Measurements from ENCODE around the gene BEAN1. TPM values are rescaled to one million over a fixed set of nuclear protein-coding genes. Genes with fewer than 3 reads are reported as not detected.

The BEAN1 gene
- total RNA-seq, 1 experiment from 2014 or later: 1.9 TPM

DNA sequence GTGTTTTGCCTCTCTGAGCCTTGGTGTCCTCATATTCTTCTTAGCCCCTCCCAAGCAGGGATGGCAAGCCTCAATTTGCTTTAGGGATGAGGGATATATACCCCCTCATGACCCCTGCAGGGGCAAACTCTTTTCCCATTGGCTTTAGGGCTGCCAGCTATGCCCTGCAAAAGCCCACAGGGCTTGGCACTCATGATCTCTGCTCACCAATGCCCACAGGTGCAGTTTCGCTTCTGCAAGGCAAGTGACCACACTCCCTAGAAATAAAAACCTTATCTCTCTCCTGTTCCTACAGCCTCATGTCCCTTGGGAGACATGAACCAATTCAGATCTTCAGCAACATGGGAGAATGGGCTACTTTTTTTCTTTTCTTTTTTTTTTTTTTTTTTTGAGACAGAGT lies 8.8 kb downstream of the BEAN1 start:
- Histone ChIP-seq H3K36me3 (ENCODE audit: low read depth, low read length) (no peaks in the 10 kb centered on the region), H3K27me3 (ENCODE audit: low read length) (no peaks in the 10 kb centered on the region), H3K4me2 (ENCODE audit: low read length) (no peak overlapping the region), H3F3A (ENCODE audit: low read length, unreplicated experiment) (no peaks in the 10 kb centered on the region), H3K9me3 (ENCODE audit: low read length) (no peaks in the 10 kb centered on the region), H3K4me3 (ENCODE audit: low read length) (no peak overlapping the region), H3K4me1 (ENCODE audit: insufficient read depth, low read length) (peaks cover 10% of the 10 kb centered on the region), H2AFZ (ENCODE audit: low read length) (no peak overlapping the region), H3K9ac (ENCODE audit: low read length) (no peak overlapping the region), H3K27ac (ENCODE audit: low read length) (no peak overlapping the region), H3K9me2 (replicated peaks; ENCODE audit: low read length) (no peaks in the 10 kb centered on the region), H4K20me1 (ENCODE audit: low read length) (no peaks in the 10 kb centered on the region), H3K79me2 (ENCODE audit: low read length) (no peaks in the 10 kb centered on the region)
- no peak for TF ChIP-seq EZH2phosphoT487 (IDR thresholded peaks at IDR 0.05; ENCODE audit: borderline replicate concordance, low read length)
- no peak for TF ChIP-seq EZH2 (IDR thresholded peaks at IDR 0.05; ENCODE audit: low read length, unreplicated experiment)
- TF ChIP-seq, protein P1, sequence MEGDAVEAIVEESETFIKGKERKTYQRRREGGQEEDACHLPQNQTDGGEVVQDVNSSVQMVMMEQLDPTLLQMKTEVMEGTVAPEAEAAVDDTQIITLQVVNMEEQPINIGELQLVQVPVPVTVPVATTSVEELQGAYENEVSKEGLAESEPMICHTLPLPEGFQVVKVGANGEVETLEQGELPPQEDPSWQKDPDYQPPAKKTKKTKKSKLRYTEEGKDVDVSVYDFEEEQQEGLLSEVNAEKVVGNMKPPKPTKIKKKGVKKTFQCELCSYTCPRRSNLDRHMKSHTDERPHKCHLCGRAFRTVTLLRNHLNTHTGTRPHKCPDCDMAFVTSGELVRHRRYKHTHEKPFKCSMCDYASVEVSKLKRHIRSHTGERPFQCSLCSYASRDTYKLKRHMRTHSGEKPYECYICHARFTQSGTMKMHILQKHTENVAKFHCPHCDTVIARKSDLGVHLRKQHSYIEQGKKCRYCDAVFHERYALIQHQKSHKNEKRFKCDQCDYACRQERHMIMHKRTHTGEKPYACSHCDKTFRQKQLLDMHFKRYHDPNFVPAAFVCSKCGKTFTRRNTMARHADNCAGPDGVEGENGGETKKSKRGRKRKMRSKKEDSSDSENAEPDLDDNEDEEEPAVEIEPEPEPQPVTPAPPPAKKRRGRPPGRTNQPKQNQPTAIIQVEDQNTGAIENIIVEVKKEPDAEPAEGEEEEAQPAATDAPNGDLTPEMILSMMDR (conservative IDR thresholded peaks at IDR 0.05; ENCODE audit: low read depth, low read length): no peak
- no peak for DNase-seq
- ChIA-PET CTCF (no interaction called here), POLR2A (ENCODE audit: unreplicated experiment) (no interaction called here)
- intact Hi-C loops (cut with micrococcal nuclease): no loop called here
- BruUV-seq (replicated peaks): no TSS peak
- no peak for ATAC-seq

DNA sequence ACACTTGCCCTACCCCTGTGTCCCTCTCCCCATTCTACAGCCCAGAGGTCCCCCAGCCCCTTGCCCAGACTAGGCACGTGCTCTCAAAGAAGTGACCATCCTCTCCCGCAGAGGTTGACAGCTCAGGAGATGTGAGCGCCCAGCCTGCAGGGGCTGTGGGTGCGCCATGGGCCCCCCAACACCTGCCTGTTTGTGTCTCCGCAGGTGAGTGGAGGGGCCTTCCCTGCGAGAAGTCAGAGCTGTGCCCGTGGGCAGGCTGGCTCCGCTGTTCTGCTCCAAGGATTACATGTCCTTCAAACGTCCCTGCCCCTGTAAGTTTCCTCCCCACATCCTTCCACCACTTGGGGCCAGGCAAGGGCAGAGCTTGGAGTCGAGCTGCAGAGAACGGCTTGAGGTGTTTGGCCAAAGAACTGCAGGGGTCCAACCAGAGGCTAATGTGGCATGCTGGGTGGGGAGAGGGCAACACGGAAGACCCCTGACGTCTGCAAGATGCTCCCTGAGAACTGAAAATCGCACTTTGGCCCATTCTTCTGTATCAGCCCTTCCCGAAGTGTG lies 10.4 kb downstream of the BEAN1 start:
- Histone ChIP-seq H3K9me2 (replicated peaks; ENCODE audit: low read length) (no peaks in the 10 kb centered on the region), H3K36me3 (ENCODE audit: low read depth, low read length) (no peaks in the 10 kb centered on the region), H3K4me1 (ENCODE audit: insufficient read depth, low read length) (peaks cover 10% of the 10 kb centered on the region), H3K27me3 (ENCODE audit: low read length) (no peaks in the 10 kb centered on the region), H3K4me3 (ENCODE audit: low read length) (no peak overlapping the region), H4K20me1 (ENCODE audit: low read length) (no peaks in the 10 kb centered on the region), H2AFZ (ENCODE audit: low read length) (no peak overlapping the region), H3K9me3 (ENCODE audit: low read length) (no peaks in the 10 kb centered on the region), H3K9ac (ENCODE audit: low read length) (no peak overlapping the region), H3K4me2 (ENCODE audit: low read length) (no peak overlapping the region), H3K79me2 (ENCODE audit: low read length) (no peaks in the 10 kb centered on the region), H3K27ac (ENCODE audit: low read length) (no peak overlapping the region), H3F3A (ENCODE audit: low read length, unreplicated experiment) (no peaks in the 10 kb centered on the region)
- BruUV-seq (replicated peaks): no TSS peak
- TF ChIP-seq, protein P1 (conservative IDR thresholded peaks at IDR 0.05; ENCODE audit: low read depth, low read length): no peak
- TF ChIP-seq EZH2phosphoT487 (IDR thresholded peaks at IDR 0.05; ENCODE audit: borderline replicate concordance, low read length) (no peak), EZH2 (IDR thresholded peaks at IDR 0.05; ENCODE audit: low read length, unreplicated experiment) (no peak)
- intact Hi-C loops (cut with micrococcal nuclease): no loop called here
- CTCF ChIA-PET: no interaction called here
- DNase-seq (no peak), ATAC-seq (no peak)
- POLR2A ChIA-PET (ENCODE audit: unreplicated experiment): no interaction called here

DNA sequence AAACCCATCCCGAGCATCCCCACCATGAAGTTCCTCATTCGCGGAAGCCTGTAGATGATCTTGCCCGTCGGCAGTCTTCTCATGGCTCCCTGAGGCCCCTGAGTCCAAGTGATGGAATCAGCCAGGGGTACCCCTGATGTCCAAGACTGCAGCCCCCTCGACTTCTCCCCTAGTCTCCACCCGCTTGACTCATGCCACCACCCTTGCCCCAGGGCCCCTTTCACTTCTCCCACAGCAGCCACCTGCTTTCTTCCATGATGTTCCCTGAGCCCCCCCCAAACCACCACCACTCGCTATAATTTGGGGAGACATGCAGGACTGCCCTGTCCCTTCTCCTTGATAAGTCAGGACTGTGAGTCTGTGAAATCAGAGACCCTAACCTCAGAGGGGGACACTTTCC lies 11.4 kb downstream of the BEAN1 start:
- Histone ChIP-seq H4K20me1 (ENCODE audit: low read length) (no peaks in the 10 kb centered on the region), H3K27me3 (ENCODE audit: low read length) (no peaks in the 10 kb centered on the region), H3K9ac (ENCODE audit: low read length) (no peak overlapping the region), H3K79me2 (ENCODE audit: low read length) (no peaks in the 10 kb centered on the region), H3F3A (ENCODE audit: low read length, unreplicated experiment) (no peaks in the 10 kb centered on the region), H2AFZ (ENCODE audit: low read length) (no peak overlapping the region), H3K4me2 (ENCODE audit: low read length) (no peak overlapping the region), H3K9me2 (replicated peaks; ENCODE audit: low read length) (no peaks in the 10 kb centered on the region), H3K36me3 (ENCODE audit: low read depth, low read length) (no peaks in the 10 kb centered on the region), H3K9me3 (ENCODE audit: low read length) (no peaks in the 10 kb centered on the region), H3K27ac (ENCODE audit: low read length) (no peak overlapping the region), H3K4me3 (ENCODE audit: low read length) (no peak overlapping the region), H3K4me1 (ENCODE audit: insufficient read depth, low read length) (peaks cover 7% of the 10 kb centered on the region)
- BruUV-seq (replicated peaks): no TSS peak
- no peak for DNase-seq
- ChIA-PET CTCF (no interaction called here), POLR2A (ENCODE audit: unreplicated experiment) (no interaction called here)
- TF ChIP-seq, protein P1 (conservative IDR thresholded peaks at IDR 0.05; ENCODE audit: low read depth, low read length): no peak
- TF ChIP-seq EZH2phosphoT487 (IDR thresholded peaks at IDR 0.05; ENCODE audit: borderline replicate concordance, low read length): no peak
- TF ChIP-seq EZH2 (IDR thresholded peaks at IDR 0.05; ENCODE audit: low read length, unreplicated experiment): no peak
- intact Hi-C loops (cut with micrococcal nuclease): no loop called here
- ATAC-seq: no peak

All from PC-3 (cell line).